SIG-M5 treated with dmso at 0.1 percent for 504 hours (cell line): Measurements from ENCODE around the gene SRGAP1.
"Not testable (repeated sequence)": the region's sequence is repeated elsewhere in the genome, so short reads cannot be mapped to it uniquely, and the experiment has no call there.

Experiments
- DNase-seq: peaks from one replicate; lab custom pipeline; 2025; ENCODE audit not compliant: unreplicated experiment; lab: John Stamatoyannopoulos, UW

SRGAP1 gene

GRCh38 chr12:63865448-63865847 is 20.9 kb downstream of the SRGAP1 start:
- DNase-seq, result no peak

- no peak for DNase-seq
These were observed 22.6 kb downstream of the SRGAP1 start for GRCh38 chr12:63867053-63867452.

DNA sequence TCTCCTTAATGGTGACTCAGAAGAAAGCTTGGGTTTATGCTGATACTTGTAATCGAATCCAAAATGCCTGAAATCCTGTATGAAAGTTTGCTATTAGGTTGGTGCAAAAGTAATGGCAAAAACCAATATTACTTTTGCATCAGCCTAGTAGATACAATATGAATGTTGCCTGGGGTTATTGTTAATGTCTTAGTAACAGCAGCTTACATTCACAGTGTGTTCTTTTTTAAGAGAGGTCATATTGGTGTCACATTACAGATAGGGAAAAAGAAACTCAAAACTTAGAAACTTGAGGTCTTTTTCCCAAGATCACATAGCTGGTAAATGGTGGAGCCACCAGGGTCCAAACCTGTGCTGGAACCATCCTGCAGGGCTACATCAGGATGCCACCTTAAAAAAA is 25.2 kb downstream of the SRGAP1 start:
- DNase-seq, result no peak

- DNase-seq, result no peak
These were observed 26.3 kb downstream of the SRGAP1 start for GRCh38 chr12:63870838-63871237.

DNA sequence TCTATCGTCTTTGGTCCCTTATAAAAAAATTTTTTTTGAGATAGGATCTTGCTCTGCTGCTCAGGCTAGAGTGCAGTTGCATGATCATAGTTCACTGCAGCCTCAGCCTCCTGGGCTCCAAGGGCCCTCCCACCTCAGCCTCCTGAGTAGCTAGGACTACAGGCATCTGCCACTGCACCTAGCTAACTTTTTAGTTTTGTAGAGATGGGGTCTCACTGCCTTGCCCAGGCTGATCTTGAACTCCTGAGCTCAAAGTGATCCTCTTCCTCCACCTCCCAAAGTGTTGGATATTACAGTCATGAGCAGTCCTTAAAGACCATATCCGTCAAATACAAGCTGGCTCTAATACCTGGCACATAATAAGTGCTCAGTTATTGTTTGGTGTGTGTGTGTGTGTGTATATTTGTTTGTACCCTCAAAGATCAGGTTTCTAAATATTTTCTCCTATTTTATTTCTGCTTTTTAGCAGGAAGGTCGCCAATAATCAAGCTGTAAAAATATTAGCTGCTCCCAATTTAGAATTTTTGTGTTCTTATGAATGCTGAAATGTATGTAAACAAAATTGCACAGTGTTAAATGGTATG is 30.5 kb downstream of the SRGAP1 start:
- no peak for DNase-seq

DNA sequence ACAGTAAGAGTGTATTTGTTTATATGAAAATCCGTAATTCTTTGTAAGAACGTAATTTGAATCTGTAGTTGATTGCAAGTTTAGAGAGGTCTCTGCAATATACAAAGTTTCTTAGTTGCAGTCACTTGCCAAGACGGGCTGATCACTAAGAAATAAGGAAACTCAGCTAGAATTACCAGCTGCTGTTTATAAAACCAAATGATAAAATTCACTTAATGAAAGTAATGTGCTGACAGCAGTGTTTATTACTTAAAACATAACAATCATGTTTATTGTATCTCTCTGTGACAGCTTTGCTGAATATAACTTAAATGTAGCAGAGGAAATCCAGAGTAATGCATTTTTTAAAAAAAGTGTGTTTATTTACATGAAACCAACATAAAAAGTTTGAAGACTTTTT is 31.2 kb downstream of the SRGAP1 start:
- no peak for DNase-seq

GRCh38 chr12:63876980-63877379 is 32.5 kb downstream of the SRGAP1 start:
- no peak for DNase-seq

DNA sequence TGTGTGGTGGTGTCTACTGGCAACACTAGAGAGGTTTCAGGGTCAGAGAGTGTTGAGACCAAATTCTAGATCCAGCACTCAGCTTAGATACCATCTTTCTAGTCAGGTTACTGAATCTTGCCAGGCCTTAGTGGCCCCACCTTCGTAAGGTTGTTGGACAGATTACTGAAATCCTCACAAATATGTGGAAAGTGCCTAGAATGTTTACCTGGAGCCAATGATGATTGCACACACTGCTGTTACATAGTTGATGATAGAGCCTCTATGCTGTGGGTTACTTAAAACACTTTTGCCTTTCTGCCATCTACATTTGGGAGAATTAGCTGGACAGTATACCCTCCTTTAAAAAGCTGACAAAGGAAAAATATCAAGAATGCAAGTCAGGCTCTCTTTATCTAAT is 33.2 kb downstream of the SRGAP1 start:
- DNase-seq, result no peak

DNA sequence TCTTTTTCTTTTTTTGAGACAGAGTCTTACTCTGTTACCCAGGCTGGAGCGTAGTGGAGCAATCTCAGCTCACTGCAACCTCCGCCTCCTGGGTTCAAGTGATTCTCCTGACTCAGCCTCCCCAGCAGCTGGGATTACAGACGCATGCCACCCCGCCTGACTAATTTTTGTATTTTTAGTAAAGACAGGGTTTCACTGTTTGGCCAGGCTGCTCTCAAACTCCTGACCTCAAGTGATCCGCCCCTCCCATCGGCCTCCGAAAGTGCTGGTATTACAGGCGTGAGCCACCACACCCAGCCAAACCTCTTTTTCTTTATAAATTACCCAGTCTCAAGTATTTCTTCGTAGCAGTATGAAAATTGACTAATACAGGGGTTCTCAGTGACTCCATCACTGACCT is 35.7 kb downstream of the SRGAP1 start:
- not testable (repeated sequence) for DNase-seq

DNA sequence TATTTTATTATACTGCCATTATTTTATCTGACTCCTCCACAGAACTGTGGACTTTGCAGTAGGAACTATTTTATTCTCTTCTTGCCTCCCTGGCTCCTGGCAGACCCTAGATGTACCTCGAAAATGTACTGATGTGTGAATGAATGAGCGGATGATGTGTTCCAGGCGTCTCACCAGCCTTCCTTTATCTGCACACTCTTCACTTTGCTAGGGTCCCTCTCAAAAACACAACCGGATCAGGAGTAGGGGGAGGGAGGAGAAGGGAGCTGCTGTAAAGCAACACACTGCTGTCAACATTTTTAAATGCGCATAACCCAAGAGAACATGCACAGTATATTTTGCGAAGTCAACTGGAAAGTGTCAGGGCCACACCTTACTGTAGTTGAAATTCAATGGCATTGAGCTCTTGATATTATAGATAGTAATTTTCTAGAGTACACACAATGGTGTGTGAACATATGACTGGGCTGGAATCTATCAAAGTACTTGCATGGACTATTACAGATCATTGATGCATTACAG is 36.3 kb downstream of the SRGAP1 start:
- no peak for DNase-seq

DNA sequence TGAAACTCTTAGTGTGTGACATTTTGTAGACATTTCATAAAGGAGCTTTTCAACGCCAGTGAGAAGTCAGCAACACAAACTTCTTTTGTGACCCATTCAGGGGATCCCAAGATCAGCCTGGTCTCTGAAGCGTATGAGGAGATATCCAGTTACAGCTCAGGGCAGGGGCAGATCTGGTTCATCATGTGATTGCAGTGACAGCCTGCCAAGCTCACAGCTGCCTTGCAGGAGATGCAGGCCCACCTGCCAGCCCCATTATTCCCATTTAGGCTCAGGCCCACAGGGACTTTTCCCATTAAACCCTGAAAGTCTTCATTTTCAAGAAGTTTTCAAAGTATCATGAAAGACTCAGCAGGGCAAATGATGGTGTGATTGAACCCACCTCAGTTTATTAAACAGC is 38.3 kb downstream of the SRGAP1 start:
- no peak for DNase-seq

- DNase-seq, result no peak
These were observed 40.9 kb downstream of the SRGAP1 start for GRCh38 chr12:63885401-63885800.

DNA sequence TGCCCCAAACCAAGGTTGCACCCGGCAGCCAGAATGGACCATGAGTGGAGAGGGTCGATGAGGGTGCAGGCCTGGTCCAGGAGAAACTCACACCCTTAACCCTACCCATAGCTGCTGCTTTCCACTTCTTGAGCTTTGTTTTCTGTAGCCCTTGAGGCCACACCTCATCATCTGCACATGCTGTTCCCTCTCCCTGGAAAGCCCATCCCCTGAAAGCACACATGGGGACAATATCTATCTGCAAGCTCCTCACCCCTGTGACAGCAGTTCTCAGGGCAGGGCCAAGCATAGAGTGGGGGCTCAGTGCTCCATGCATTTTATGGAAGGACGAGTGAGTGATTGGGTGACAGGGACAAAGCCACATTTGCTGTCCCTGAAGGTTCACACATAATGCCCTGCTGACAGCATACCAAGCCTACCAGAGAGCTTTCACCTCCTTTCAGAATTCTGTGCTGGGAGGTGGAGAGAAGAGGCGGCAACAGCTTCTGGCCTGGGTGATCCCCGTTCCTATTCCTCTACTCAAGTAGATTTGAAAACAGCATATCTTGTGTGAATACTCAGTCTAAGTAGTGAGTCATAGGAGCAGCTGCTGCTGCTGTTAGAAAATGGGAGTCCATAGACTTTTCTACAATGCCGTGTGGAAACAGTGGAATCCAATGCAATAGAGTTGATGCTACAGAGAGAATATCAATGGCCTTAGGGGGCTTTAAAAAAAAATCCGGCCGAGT is 44.6 kb downstream of the SRGAP1 start:
- DNase-seq, result no peak

DNA sequence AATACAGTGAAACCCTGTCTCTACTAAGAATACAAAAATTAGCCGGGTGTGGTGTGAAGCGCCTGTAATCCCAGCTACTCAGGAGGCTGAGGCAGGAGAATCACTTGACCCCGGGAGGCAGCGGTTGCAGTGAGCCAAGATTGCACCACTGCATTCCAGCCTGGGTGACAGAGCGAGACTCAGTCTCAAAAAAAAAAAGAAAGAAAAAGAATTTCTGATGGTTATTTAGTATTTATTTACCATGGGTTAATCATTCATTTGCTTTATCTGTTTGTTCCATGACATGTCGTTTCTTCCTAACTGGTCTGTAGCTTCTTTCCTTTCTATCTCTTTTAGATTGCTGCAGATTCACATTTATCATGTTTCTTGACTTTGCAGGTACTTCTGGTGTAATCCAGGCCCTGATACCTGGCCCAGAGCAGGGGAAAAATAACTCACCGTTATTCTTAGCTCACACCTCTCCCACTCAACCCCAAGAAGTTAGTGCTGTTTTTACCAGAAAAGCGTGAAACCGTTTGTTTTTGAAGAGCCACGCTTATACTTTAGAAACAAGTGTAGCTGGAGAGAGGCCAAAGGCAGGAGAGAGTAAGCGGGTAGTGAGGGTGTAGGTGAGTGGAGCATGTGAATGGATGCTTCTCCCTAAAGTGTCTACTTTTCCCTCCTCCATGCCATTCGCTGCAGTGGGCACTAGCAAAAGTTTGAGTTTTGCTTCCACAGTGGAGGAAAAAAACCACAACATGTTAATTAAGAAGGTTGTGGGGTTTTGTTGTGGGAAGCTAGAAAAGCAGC is 45.4 kb downstream of the SRGAP1 start:
- no peak for DNase-seq

DNA sequence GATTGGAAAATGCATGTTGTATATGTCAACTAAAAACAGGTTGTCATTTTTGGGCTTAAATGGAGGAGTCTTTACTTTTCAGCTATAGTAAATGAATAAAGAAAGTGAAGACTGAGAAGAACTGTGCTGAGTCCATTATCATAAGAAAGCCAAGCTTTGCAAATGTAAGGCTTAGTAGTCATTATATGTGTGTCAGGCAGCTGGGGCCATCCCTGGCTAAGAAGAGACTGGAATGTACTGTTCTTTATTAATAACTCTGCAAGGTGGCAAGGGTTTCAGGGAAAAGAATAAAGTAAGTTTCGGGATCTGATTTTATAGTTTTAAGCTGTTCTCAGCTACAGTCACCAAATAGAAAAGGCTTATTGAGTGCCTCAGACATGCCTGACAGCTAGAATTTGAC is 48.7 kb downstream of the SRGAP1 start:
- DNase-seq, result no peak

- peak; percentile 91 for DNase-seq
These were observed 49.6 kb downstream of the SRGAP1 start for GRCh38 chr12:63894132-63894531.

GRCh38 chr12:63895841-63896240 is 51.3 kb downstream of the SRGAP1 start:
- no peak for DNase-seq

DNA sequence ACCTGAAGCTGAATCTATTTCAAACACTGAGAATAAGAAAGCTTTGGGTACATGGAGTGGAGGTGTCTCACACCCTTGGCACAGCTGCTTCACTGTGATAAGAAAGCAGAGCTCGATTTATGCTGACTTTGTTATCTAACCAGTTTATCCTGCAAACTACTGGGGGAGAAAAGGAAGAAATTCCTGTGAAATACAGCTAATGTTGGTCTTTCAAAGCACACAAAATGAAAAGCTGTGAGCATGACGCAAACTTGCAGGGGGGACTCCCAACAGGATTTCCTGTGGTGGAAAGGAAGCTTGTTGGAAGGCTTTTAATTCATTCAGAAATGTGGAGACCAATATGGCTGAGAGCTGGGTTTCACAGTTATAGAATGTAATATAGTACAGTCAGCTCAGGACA is 53.4 kb downstream of the SRGAP1 start:
- DNase-seq, result no peak

DNA sequence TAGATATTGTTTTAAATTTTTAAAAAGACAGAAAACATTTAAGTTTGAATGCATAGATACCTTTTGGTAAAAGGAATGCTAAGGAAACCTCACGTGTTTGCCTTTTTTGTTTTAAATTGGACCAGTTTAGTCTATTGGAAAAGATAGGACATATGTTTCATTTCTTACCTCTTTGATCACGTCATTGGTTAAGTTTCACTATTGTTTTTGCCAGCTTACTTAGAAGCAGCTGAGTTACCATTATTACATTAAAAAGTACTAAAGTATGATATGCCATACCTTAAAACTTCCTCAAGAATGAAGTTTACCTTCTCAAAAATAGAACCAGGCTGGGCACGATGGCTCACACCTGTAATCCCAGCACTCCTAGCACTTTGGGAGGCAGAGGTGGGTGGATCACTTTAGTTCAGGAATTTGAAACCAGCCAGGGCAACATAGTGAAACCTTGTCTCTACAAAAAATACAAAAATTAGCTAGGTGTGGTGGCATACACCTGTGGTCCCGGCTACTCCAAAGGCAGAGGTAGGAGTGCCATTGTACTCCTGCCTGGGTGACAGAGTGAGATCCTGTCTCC is 54.4 kb downstream of the SRGAP1 start:
- DNase-seq, result no peak

GRCh38 chr12:63899396-63899795 is 54.9 kb downstream of the SRGAP1 start:
- DNase-seq, result no peak

DNA sequence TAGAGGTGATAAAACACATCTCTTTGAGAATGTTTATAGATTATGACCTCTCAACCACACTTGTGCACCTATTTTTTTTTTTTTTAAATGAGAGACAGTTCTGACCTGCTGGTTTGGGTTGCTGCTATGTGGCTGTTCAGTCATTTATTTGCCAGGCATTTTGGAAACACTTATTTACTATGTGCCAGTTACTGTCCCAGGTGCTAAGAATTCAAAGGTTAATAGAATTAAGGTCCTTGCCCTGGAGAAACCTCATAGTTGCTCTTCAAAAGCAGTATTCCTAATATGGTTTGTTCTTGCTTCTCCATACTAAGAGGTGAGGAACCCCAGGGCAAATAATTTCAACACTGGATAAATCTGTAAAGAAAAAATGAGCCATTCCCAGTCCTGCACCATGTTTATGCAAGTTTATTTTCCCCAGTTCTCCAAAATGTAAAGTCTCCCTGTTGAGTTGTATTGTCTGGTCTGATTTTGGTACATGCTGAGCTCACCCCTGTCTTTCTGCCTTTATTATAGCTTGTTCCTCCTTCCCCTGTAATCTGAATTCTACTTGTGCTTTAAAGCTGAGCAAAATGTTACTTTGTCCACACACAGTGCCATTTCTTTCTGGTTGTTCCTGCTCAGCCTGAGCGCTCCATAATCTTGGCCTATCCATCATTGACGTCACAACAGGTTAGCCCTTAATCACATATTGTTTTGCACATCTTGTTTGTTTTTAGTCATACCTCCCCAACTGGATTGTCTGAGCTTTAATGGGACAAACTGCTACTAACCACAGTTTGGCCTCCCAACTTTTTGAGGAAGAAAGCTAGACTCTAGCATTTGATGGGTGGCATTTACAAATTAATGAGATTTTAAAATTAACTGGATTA is 56.7 kb downstream of the SRGAP1 start:
- peak; percentile 57 for DNase-seq
